ENCODE measurements around the gene FLT1. TPM values are rescaled to one million over a fixed set of nuclear protein-coding genes. Genes with fewer than 3 reads are reported as not detected.

Gene FLT1
- total RNA-seq, 1 donor from 2014 or later = 72.4 TPM

- TF ChIP-seq CTCF (IDR thresholded peaks at IDR 0.05) = no peak
- no peaks in the 10 kb centered on the region for H3K27me3 ChIP-seq
- no peaks in the 10 kb centered on the region for H3K36me3 ChIP-seq
- no peaks in the 10 kb centered on the region for H3K9me3 ChIP-seq
- no peak overlapping the region for H3K4me3 ChIP-seq
- ATAC-seq (no peak), DNase-seq (no peak)
- intact Hi-C loops (cut with DNase I) = loop anchor here (10.0 kb wide), 2 partner anchors 173 to 313 kb away; partner anchors contain the start of gene FLT1
- H3K4me1 ChIP-seq = no peaks in the 10 kb centered on the region
- no peak overlapping the region for H3K27ac ChIP-seq
Observed at GRCh38 chr13:28321756-28322155, 173.2 kb downstream of the FLT1 start.

- ATAC-seq (no peak), DNase-seq (no peak)
- Histone ChIP-seq H3K4me1 (no peaks in the 10 kb centered on the region), H3K27me3 (no peaks in the 10 kb centered on the region), H3K4me3 (no peak overlapping the region), H3K27ac (no peak overlapping the region), H3K9me3 (no peaks in the 10 kb centered on the region), H3K36me3 (no peaks in the 10 kb centered on the region)
- intact Hi-C loops (cut with DNase I) = loop anchor here (10.0 kb wide), 2 partner anchors 174 to 314 kb away; partner anchors contain the start of gene FLT1
- TF ChIP-seq CTCF (IDR thresholded peaks at IDR 0.05) = no peak
Observed at GRCh38 chr13:28320884-28321574, 173.9 kb downstream of the FLT1 start.

- ATAC-seq (no peak), DNase-seq (no peak)
- Histone ChIP-seq H3K4me3 (no peak overlapping the region), H3K27me3 (no peaks in the 10 kb centered on the region), H3K9me3 (no peaks in the 10 kb centered on the region), H3K36me3 (no peaks in the 10 kb centered on the region), H3K27ac (no peak overlapping the region), H3K4me1 (no peaks in the 10 kb centered on the region)
- intact Hi-C loops (cut with DNase I) = loop anchor here (10.0 kb wide), 2 partner anchors 175 to 315 kb away; partner anchors contain the start of gene FLT1
- TF ChIP-seq CTCF (IDR thresholded peaks at IDR 0.05) = no peak
Observed at GRCh38 chr13:28320209-28320608, 174.7 kb downstream of the FLT1 start.

- DNase-seq (no peak), ATAC-seq (no peak)
- no peaks in the 10 kb centered on the region for H3K36me3 ChIP-seq
- no peak overlapping the region for H3K4me3 ChIP-seq
- no peak for TF ChIP-seq CTCF (IDR thresholded peaks at IDR 0.05)
- H3K9me3 ChIP-seq = no peaks in the 10 kb centered on the region
- intact Hi-C loops (cut with DNase I) = no loop called here
- no peak overlapping the region for H3K27ac ChIP-seq
- no peaks in the 10 kb centered on the region for H3K4me1 ChIP-seq
- H3K27me3 ChIP-seq = no peaks in the 10 kb centered on the region
Observed at GRCh38 chr13:28319528-28319927, 175.4 kb downstream of the FLT1 start.

GRCh38 chr13:28318496-28318895 lies 176.4 kb downstream of the FLT1 start:
- intact Hi-C loops (cut with DNase I) = no loop called here
- ATAC-seq (no peak), DNase-seq (no peak)
- no peaks in the 10 kb centered on the region for H3K27me3 ChIP-seq
- no peak for TF ChIP-seq CTCF (IDR thresholded peaks at IDR 0.05)
- H3K9me3 ChIP-seq = no peaks in the 10 kb centered on the region
- no peaks in the 10 kb centered on the region for H3K36me3 ChIP-seq
- H3K4me3 ChIP-seq = no peak overlapping the region
- no peak overlapping the region for H3K27ac ChIP-seq
- no peaks in the 10 kb centered on the region for H3K4me1 ChIP-seq
